Astrocyte of the spinal cord (primary cell): ENCODE data around the gene SPATA2.

Experiments
- DNase-seq: peaks from one replicate; pipeline ENCODE4 v3.0.0; 2011; ENCODE audit warnings: low read depth, low spot score
- H3K4me3 ChIP-seq: 2 replicates; pipeline ENCODE4 v1.5.1; 2011; ENCODE audit warnings: low read depth, mild to moderate bottlenecking, low read length, moderate library complexity
- in situ Hi-C: cut with HindIII; loops from 2 replicates; pipeline ENCODE4 v1.10.0; 2017; ENCODE audit warnings: low sequenced_read_pairs
- TF ChIP-seq, protein P1 (sequence below): IDR thresholded peaks from 2 replicates; pipeline ENCODE4 v1.5.1; 2012; ENCODE audit warnings: low read depth, mild to moderate bottlenecking, low read length, inconsistent platforms

The SPATA2 gene

DNA sequence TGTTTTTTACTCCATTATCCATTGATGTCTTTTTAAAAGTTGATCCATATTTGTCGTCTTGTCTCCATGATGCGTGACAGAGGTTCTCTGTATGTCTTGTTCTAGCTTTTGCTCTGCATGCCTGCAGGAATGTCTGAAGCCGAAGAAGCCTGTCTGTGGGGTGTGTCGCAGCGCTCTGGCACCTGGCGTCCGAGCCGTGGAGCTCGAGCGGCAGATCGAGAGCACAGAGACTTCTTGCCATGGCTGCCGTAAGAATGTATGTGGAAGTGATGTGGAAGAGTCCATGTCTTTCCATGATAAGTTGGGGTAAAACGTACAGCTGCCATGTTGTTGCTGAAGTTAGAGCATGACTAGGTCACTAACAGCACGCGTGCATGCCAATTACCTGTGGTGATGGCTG is 26.1 kb upstream of the SPATA2 start:
- TF ChIP-seq, protein P1, sequence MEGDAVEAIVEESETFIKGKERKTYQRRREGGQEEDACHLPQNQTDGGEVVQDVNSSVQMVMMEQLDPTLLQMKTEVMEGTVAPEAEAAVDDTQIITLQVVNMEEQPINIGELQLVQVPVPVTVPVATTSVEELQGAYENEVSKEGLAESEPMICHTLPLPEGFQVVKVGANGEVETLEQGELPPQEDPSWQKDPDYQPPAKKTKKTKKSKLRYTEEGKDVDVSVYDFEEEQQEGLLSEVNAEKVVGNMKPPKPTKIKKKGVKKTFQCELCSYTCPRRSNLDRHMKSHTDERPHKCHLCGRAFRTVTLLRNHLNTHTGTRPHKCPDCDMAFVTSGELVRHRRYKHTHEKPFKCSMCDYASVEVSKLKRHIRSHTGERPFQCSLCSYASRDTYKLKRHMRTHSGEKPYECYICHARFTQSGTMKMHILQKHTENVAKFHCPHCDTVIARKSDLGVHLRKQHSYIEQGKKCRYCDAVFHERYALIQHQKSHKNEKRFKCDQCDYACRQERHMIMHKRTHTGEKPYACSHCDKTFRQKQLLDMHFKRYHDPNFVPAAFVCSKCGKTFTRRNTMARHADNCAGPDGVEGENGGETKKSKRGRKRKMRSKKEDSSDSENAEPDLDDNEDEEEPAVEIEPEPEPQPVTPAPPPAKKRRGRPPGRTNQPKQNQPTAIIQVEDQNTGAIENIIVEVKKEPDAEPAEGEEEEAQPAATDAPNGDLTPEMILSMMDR = no peak
- in situ Hi-C loops = no loop called here
- DNase-seq = no peak
- H3K4me3 ChIP-seq = no peak overlapping the region

DNA sequence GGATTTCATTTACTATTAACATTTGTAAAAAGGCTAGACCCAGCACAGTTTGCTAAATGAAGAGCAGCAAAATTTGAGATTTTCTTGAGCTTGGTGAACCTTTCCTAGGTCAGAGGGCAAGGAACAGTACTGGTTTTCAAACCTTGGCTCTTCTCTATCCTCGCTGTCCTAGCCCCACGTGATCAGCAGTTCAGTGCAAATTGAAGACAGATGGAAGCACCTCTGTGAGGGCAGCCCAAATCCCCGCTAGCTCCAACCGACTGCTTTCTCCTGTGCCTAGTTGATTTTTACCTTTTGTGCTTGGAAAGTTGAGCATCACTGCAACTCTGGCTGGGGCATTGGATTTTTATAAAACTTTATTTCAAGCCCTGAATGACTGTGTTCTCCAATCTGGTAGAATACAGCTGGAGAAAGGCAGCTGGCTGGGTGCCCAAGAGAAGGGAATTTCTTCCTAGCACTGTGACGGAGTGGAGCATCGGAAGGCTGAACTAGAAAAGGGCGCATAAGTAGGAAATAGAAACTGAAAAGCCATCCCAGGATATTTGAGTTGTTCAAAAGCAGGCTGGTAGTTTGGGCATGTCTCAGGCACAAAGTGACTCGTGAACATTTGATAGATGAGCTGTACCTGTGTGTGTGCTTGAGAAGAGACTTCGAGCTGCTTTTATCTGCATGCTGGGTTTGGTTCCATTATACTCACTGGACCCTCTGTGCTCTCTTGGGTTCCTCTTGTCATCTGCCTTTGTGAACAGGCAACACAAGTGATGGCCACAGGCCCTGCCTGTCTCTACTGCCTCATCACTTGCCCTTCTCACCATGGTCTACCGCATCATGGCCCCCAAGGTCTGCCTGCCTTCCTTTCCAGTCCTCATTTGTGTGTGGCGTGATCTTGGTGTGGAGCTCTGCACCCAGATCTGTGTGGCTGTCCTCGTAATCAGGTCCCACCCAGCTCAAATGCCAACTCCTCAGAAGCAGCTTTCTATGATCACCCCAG is 23.1 kb upstream of the SPATA2 start:
- in situ Hi-C loops = no loop called here
- no peak overlapping the region for H3K4me3 ChIP-seq
- TF ChIP-seq, protein P1 = no peak
- DNase-seq = peak; percentile 72

DNA sequence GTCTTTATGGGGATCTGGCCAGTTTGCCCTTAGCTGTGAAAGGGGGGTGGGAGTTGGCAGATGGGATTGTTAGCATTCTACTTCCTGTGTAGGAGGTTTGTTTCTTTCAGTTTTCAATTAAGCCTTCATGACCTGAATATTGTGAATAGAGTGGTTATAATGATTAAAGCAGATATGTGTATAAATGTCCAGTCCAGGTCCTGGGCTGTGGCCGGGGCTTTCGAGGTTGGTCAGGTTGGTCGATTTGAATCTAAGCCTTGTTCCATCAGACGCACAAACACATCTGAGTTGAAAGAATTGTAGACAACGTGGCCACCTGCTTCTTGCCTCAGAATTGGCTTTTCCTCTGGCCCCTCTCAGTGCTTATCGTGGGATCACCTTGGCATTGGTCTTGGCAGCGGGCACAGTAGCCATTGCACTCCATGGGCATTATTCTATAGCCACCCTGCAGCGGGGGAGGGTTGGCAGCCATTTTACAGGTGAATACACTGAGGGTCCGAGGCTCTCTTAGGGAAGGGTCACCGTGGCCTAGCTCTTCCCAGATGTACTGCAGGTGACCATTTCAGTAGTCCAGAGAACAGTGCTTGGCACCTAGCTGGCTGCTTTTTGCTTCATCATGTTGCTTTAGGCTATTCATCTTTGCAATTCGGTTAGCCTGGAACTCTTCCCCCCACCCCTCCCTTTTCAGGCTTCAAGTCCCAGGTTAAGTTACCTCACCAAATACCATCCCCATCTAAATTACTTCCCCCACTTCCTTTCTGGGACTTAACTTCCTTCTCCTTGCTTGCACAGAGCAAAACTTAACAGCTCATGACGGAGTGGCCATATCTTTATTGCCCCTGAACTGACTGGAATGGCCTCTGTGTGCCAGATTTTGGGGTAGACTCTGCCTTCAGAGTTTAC is 21.9 kb upstream of the SPATA2 start:
- in situ Hi-C loops = no loop called here
- TF ChIP-seq, protein P1 = no peak
- peak overlapping the region; percentile 97 for H3K4me3 ChIP-seq
- no peak for DNase-seq

DNA sequence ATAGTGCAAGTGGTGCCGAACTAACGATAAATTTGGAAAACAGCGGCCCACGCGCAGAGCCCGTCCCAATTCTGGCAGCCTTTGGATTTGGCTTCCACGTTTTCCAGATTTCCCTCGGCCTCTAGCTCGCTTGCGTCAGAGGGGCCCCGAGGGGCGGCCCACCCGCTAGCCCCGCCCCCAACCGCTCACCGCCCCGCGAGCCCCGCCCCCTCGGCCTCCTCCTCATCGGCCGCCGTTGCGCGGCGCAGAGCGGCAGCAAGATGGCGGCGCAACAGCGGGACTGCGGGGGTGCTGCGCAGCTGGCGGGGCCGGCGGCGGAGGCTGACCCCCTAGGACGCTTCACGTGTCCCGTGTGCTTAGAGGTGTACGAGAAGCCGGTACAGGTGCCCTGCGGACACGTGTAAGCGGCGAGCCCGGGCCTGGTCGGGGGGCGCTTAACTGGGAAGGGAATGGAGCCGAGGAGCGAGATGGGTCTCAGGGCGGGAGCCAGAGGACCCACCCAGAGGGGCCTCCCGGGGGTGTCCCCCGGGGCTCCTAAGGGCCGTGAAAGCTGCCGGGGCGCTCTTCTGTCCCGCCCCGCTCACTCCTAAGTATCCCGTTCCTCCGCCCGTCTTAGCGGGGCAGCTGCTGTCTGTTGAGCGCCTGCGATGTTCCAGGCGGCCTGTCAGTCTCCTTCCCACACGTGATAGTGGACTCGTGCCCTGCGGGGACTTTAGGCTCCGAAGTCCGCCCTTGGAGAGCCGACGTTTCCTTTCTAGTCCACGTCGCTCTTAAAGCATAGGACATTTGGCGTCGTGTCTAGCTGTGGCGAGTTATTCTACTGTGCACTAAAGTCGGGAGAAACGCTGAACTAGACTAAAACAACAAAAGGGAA is 21.1 kb upstream of the SPATA2 start, which contains the start of gene RNF114:
Gene RNF114, plus strand, starts transcription at position 245 of the 874 bp plus-strand sequence. Its CDS starts 16 bp downstream, at position 261.
- in situ Hi-C loops = no loop called here
- TF ChIP-seq, protein P1 = no peak
- peak within 1 kb of the TSS; percentile 97 for H3K4me3 ChIP-seq
- peak; percentile 90 for DNase-seq

DNA sequence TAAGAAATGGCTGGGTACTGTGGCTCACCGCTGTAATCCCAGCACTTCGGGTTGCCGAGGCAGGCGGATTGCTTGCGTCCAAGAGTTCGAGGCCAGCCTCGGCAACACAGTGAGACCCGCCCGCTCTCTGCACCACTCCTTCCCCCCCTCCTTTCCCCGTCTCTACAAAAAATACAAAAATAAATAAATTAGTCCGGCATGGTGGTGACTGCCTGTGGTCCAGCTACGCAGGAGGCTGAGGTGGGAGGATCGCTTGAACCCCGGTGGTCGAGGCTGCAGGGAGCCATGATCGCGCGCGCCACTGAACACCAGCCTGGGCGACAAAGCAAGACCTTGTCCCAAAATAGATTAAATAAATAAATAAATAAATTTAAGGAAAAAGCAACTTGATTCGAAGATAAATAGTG is 20.4 kb upstream of the SPATA2 start:
- TF ChIP-seq, protein P1 = no peak
- no peak for DNase-seq
- peak overlapping the region; percentile 43 for H3K4me3 ChIP-seq
- in situ Hi-C loops = no loop called here
